Neural progenitor cell (in vitro differentiated cells): ENCODE results near the gene ASIC1. TPM values are rescaled to one million over a fixed set of nuclear protein-coding genes. Genes with fewer than 3 reads are reported as not detected.

ENCODE experiments used
- DNase-seq: peaks from one replicate; pipeline ENCODE4 v3.0.0-alpha.2; 2016; ENCODE audit warnings: low spot score
- H2AFZ ChIP-seq: fragments of 200-600 bp; sonication (generic); replicated peaks from 2 replicates; pipeline ENCODE4 v1.6.1; 2016; ENCODE audit warnings: antibody characterized with exemption
- H3F3A ChIP-seq: fragments of 200-600 bp; sonication (generic); 2 replicates; pipeline ENCODE4 v1.6.1; 2016; ENCODE audit warnings: antibody characterized with exemption, low read depth
- H3K27ac ChIP-seq: fragments of 200-600 bp; sonication (generic); 2 replicates; pipeline ENCODE4 v1.5.1; 2016; ENCODE audit warnings: mild to moderate bottlenecking
- H3K27me3 ChIP-seq: fragments of 200-600 bp; sonication (generic); 2 replicates; pipeline ENCODE4 v1.6.1; 2016; ENCODE audit warnings: mild to moderate bottlenecking, moderate library complexity
- H3K36me3 ChIP-seq: fragments of 200-600 bp; sonication (generic); 2 replicates; pipeline ENCODE4 v1.5.1; 2016
- H3K4me1 ChIP-seq: fragments of 200-600 bp; sonication (generic); 2 replicates; pipeline ENCODE4 v1.6.1; 2016; ENCODE audit warnings: mixed run types
- H3K4me2 ChIP-seq: fragments of 200-600 bp; sonication (generic); 2 replicates; pipeline ENCODE4 v1.6.1; 2016
- H3K4me3 ChIP-seq: fragments of 200-600 bp; sonication (generic); 2 replicates; pipeline ENCODE4 v1.5.1; 2016
- H3K79me2 ChIP-seq: fragments of 200-600 bp; sonication (generic); 2 replicates; pipeline ENCODE4 v1.6.1; 2016; ENCODE audit warnings: low read depth
- H3K9ac ChIP-seq: fragments of 200-600 bp; sonication (generic); 2 replicates; pipeline ENCODE4 v1.6.1; 2016
- H3K9me3 ChIP-seq: fragments of 200-600 bp; sonication (generic); 2 replicates; pipeline ENCODE4 v1.5.1; 2016; ENCODE audit warnings: low read depth
- H4K20me1 ChIP-seq: fragments of 200-600 bp; sonication (generic); 2 replicates; pipeline ENCODE4 v1.6.1; 2016; ENCODE audit warnings: low read depth
- H3K27ac Mint-ChIP-seq: 3 replicates; pipeline ENCODE4 v1.8.0; 2021; ENCODE audit warnings: mixed read lengths
- H3K27me3 Mint-ChIP-seq: 2 replicates; pipeline ENCODE4 v1.8.0; 2022; ENCODE audit warnings: low read depth, mild to moderate bottlenecking, inconsistent platforms, moderate library complexity, mixed read lengths; ENCODE audit not compliant: insufficient read depth
- H3K36me3 Mint-ChIP-seq: 3 replicates; pipeline ENCODE4 v1.8.0; 2021; ENCODE audit warnings: mixed read lengths
- H3K4me1 Mint-ChIP-seq: 3 replicates; pipeline ENCODE4 v1.8.0; 2021; ENCODE audit warnings: mixed read lengths
- H3K4me3 Mint-ChIP-seq: 3 replicates; pipeline ENCODE4 v1.8.0; 2021; ENCODE audit warnings: mild to moderate bottlenecking, moderate library complexity, mixed read lengths
- H3K9me3 Mint-ChIP-seq: 3 replicates; pipeline ENCODE4 v1.8.0; 2020; ENCODE audit warnings: mixed read lengths
- CTCF ChIP-seq: fragments of 200-600 bp; sonication (generic); IDR thresholded peaks from 2 replicates; pipeline ENCODE4 v1.5.1; 2017; ENCODE audit warnings: antibody characterized with exemption, mild to moderate bottlenecking
- EZH2 ChIP-seq: fragments of 200-600 bp; sonication (generic); IDR thresholded peaks from 2 replicates; pipeline ENCODE4 v1.6.1; 2017; ENCODE audit warnings: antibody characterized with exemption, mild to moderate bottlenecking, moderate library complexity
- EZH2phosphoT487 ChIP-seq: fragments of 200-600 bp; sonication (generic); IDR thresholded peaks from 2 replicates; pipeline ENCODE4 v1.6.1; 2017; ENCODE audit warnings: antibody characterized with exemption
- total RNA-seq: library from RNA; depleted of rRNA; stranded (reverse); fragments of >200 nt; gene quantifications from 2 replicates; pipeline ENCODE4 v1.2.3, GENCODE V29; 2015; ENCODE audit warnings: low replicate concordance

Gene ASIC1
- total RNA-seq, 1 donor from 2014 or later, result 2.5 TPM

GRCh38 chr12:50078281-50078680 is 20.9 kb downstream of the ASIC1 start:
- Mint-ChIP-seq H3K36me3 (no peaks in the 10 kb centered on the region), H3K4me3 (no peak overlapping the region), H3K27ac (no peak overlapping the region), H3K4me1 (no peaks in the 10 kb centered on the region), H3K27me3 (peaks cover 3% of the 10 kb centered on the region), H3K9me3 (no peaks in the 10 kb centered on the region)
- no peak for DNase-seq
- Histone ChIP-seq H3K9ac (no peak overlapping the region), H3F3A (no peaks in the 10 kb centered on the region), H3K9me3 (no peaks in the 10 kb centered on the region), H3K4me3 (no peak overlapping the region), H3K79me2 (no peaks in the 10 kb centered on the region), H2AFZ (no peak overlapping the region), H3K4me2 (no peak overlapping the region), H3K36me3 (no peaks in the 10 kb centered on the region), H4K20me1 (no peaks in the 10 kb centered on the region), H3K4me1 (no peaks in the 10 kb centered on the region), H3K27ac (no peak overlapping the region), H3K27me3 (peaks cover 15% of the 10 kb centered on the region)
- TF ChIP-seq CTCF (no peak), EZH2 (no peak), EZH2phosphoT487 (no peak)

GRCh38 chr12:50079771-50080170 is 22.4 kb downstream of the ASIC1 start:
- no peak overlapping the region for H3K4me2 ChIP-seq
- H2AFZ ChIP-seq, result no peak overlapping the region
- H3K27me3 ChIP-seq, result peaks cover 15% of the 10 kb centered on the region
- H3K36me3 Mint-ChIP-seq, result no peaks in the 10 kb centered on the region
- peak overlapping the region; percentile 42 for H3K27ac Mint-ChIP-seq
- no peak overlapping the region for H3K4me3 ChIP-seq
- DNase-seq, result no peak
- no peaks in the 10 kb centered on the region for H3K36me3 ChIP-seq
- H4K20me1 ChIP-seq, result no peaks in the 10 kb centered on the region
- TF ChIP-seq EZH2phosphoT487 (no peak), EZH2 (no peak), CTCF (no peak)
- H3K4me1 Mint-ChIP-seq, result peaks cover 5% of the 10 kb centered on the region
- peaks cover 5% of the 10 kb centered on the region for H3F3A ChIP-seq
- H3K4me3 Mint-ChIP-seq, result no peak overlapping the region
- H3K9me3 ChIP-seq, result no peaks in the 10 kb centered on the region
- H3K9ac ChIP-seq, result no peak overlapping the region
- H3K27ac ChIP-seq, result no peak overlapping the region
- H3K4me1 ChIP-seq, result no peaks in the 10 kb centered on the region
- H3K79me2 ChIP-seq, result peaks cover 5% of the 10 kb centered on the region
- peaks cover 5% of the 10 kb centered on the region for H3K27me3 Mint-ChIP-seq
- H3K9me3 Mint-ChIP-seq, result no peaks in the 10 kb centered on the region

- H3K4me1 ChIP-seq, result peaks cover 3% of the 10 kb centered on the region
- H3K36me3 ChIP-seq, result no peaks in the 10 kb centered on the region
- no peaks in the 10 kb centered on the region for H3K9me3 ChIP-seq
- peaks cover 13% of the 10 kb centered on the region for H3F3A ChIP-seq
- no peaks in the 10 kb centered on the region for H3K36me3 Mint-ChIP-seq
- no peak overlapping the region for H3K4me2 ChIP-seq
- H3K27me3 Mint-ChIP-seq, result peaks cover 5% of the 10 kb centered on the region
- peaks cover 17% of the 10 kb centered on the region for H3K79me2 ChIP-seq
- H3K27ac Mint-ChIP-seq, result peak overlapping the region; percentile 81
- H4K20me1 ChIP-seq, result peaks cover 9% of the 10 kb centered on the region
- no peak overlapping the region for H2AFZ ChIP-seq
- H3K9ac ChIP-seq, result no peak overlapping the region
- no peak overlapping the region for H3K4me3 ChIP-seq
- peaks cover 15% of the 10 kb centered on the region for H3K27me3 ChIP-seq
- no peaks in the 10 kb centered on the region for H3K9me3 Mint-ChIP-seq
- H3K4me3 Mint-ChIP-seq, result no peak overlapping the region
- TF ChIP-seq EZH2phosphoT487, result no peak
- H3K27ac ChIP-seq, result no peak overlapping the region
- peak; percentile 32 for DNase-seq
- peaks cover 16% of the 10 kb centered on the region for H3K4me1 Mint-ChIP-seq
Measured at GRCh38 chr12:50081096-50081808, 23.9 kb downstream of the ASIC1 start.

- H3K4me3 Mint-ChIP-seq, result peak overlapping the region; percentile 1
- Histone ChIP-seq H3K36me3 (peaks cover 5% of the 10 kb centered on the region), H3K4me3 (no peak overlapping the region), H3K4me2 (no peak overlapping the region), H3F3A (peaks cover 26% of the 10 kb centered on the region), H3K4me1 (peaks cover 3% of the 10 kb centered on the region), H3K79me2 (peaks cover 31% of the 10 kb centered on the region), H4K20me1 (peaks cover 21% of the 10 kb centered on the region), H3K27ac (no peak overlapping the region), H3K9ac (no peak overlapping the region), H3K27me3 (peaks cover 15% of the 10 kb centered on the region), H2AFZ (no peak overlapping the region), H3K9me3 (no peaks in the 10 kb centered on the region)
- H3K36me3 Mint-ChIP-seq, result peaks cover 8% of the 10 kb centered on the region
- peaks cover 2% of the 10 kb centered on the region for H3K27me3 Mint-ChIP-seq
- no peaks in the 10 kb centered on the region for H3K9me3 Mint-ChIP-seq
- TF ChIP-seq EZH2phosphoT487 (no peak), CTCF (no peak), EZH2 (no peak)
- DNase-seq, result no peak
- peaks cover 21% of the 10 kb centered on the region for H3K4me1 Mint-ChIP-seq
- peak overlapping the region; percentile 59 for H3K27ac Mint-ChIP-seq
Measured at GRCh38 chr12:50082644-50083043, 25.2 kb downstream of the ASIC1 start.
